GM21717 (cell line): ENCODE results near the gene EIF4E1B.

Source experiments
- ATAC-seq: cut with Tn5 transposase; IDR thresholded peaks from one replicate; pipeline ENCODE4 v1.9.1; 2021; ENCODE audit warnings: mild to moderate bottlenecking, moderate library complexity; ENCODE audit not compliant: unreplicated experiment

The EIF4E1B gene

GRCh38 chr5:176625966-176626875 is 4.3 kb upstream of the EIF4E1B start:
- ATAC-seq = no peak

- ATAC-seq = no peak
These were observed 3.6 kb upstream of the EIF4E1B start for GRCh38 chr5:176626876-176627236.

GRCh38 chr5:176627582-176627981 is 2.9 kb upstream of the EIF4E1B start:
- ATAC-seq = no peak

- no peak for ATAC-seq
These were observed 1.9 kb upstream of the EIF4E1B start for GRCh38 chr5:176628406-176629228.

- no peak for ATAC-seq
These were observed 1.1 kb upstream of the EIF4E1B start for GRCh38 chr5:176629317-176629852.

GRCh38 chr5:176630681-176631222 is 277 bp downstream of the EIF4E1B start:
- no peak for ATAC-seq

GRCh38 chr5:176631383-176632200 is 1.1 kb downstream of the EIF4E1B start:
- ATAC-seq = no peak

- no peak for ATAC-seq
These were observed 2.3 kb downstream of the EIF4E1B start for GRCh38 chr5:176632745-176633144.

GRCh38 chr5:176633598-176633997 is 3.1 kb downstream of the EIF4E1B start:
- ATAC-seq = no peak

GRCh38 chr5:176636426-176636825 is 6.0 kb downstream of the EIF4E1B start:
- no peak for ATAC-seq

GRCh38 chr5:176637556-176637955 is 7.1 kb downstream of the EIF4E1B start:
- ATAC-seq = no peak

- ATAC-seq = no peak
These were observed 8.0 kb downstream of the EIF4E1B start for GRCh38 chr5:176638437-176638836.

- no peak for ATAC-seq
These were observed 8.7 kb downstream of the EIF4E1B start for GRCh38 chr5:176639208-176639607.

GRCh38 chr5:176639981-176640380 is 9.5 kb downstream of the EIF4E1B start:
- ATAC-seq = no peak

- no peak for ATAC-seq
These were observed 10.1 kb downstream of the EIF4E1B start for GRCh38 chr5:176640616-176641015.

GRCh38 chr5:176642675-176643490 is 12.4 kb downstream of the EIF4E1B start:
- no peak for ATAC-seq

GRCh38 chr5:176643491-176644219 is 13.2 kb downstream of the EIF4E1B start:
- ATAC-seq = no peak

- ATAC-seq = no peak
These were observed 13.8 kb downstream of the EIF4E1B start for GRCh38 chr5:176644294-176644693.
